Endothelial cell of umbilical vein (primary cell): ENCODE results near the gene FARP1.

Source experiments
- EZH2 ChIP-seq: IDR thresholded peaks from 2 replicates; pipeline ENCODE4 v1.6.1; 2012; ENCODE audit warnings: borderline replicate concordance, low read depth, mild to moderate bottlenecking, moderate library complexity, low read length, inconsistent platforms; ENCODE audit not compliant: severe bottlenecking
- FOS ChIP-seq: IDR thresholded peaks from 2 replicates; pipeline ENCODE4 v1.6.1; 2011; ENCODE audit warnings: mild to moderate bottlenecking, low read length, moderate library complexity, borderline replicate concordance; ENCODE audit not compliant: insufficient read depth
- MYC ChIP-seq: IDR thresholded peaks from one replicate; pipeline ENCODE4 v1.6.1; 2011; ENCODE audit warnings: mild to moderate bottlenecking, low read depth, low read length
- POLR2A ChIP-seq: IDR thresholded peaks from 2 replicates; pipeline ENCODE4 v1.6.1; 2012; ENCODE audit warnings: low read depth, mild to moderate bottlenecking, control low read depth, low read length
- POLR2AphosphoS5 ChIP-seq: IDR thresholded peaks from 2 replicates; pipeline ENCODE4 v1.6.1; 2012; ENCODE audit warnings: low read depth, mild to moderate bottlenecking, control low read depth, low read length, moderate library complexity; ENCODE audit not compliant: insufficient read depth
- TF ChIP-seq, protein P1 (sequence below), 2 donors: IDR thresholded peaks; 1 replicate in 1 of 2; 2 replicates in 1 of 2; pipeline ENCODE4 v1.5.1; 2011; ENCODE audit warnings: low read length in 2 of 2, mild to moderate bottlenecking in 2 of 2, moderate library complexity in 2 of 2, control low read depth in 1 of 2, inconsistent platforms in 1 of 2, low read depth in 1 of 2; ENCODE audit not compliant: insufficient read depth in 1 of 2; ENCODE audit errors: extremely low read depth in 1 of 2
- TF ChIP-seq, protein P2 (sequence below): IDR thresholded peaks from 2 replicates; pipeline ENCODE4 v1.6.1; 2011; ENCODE audit not compliant: insufficient read depth, insufficient read length

DNA sequence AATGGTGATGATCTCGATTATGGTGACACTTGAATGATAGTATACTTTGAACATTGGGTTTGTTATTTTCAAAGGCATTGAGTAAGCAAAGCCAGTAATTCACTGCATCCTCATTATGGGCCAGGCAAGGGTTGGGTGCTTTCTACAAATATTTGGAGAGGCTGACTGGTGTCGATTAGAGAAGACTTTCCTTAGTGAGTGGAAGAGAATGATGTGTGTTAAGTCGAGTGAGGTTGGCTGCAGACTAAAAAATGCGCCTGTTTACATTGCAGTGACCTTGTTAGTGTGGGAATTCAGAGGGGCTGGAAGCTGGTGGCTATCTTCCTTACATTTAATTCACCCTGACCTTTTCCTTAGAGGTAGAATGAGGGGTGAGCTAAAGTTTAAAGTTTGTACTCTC lies 56.6 kb downstream of the FARP1 start:
- TF ChIP-seq, protein P1, sequence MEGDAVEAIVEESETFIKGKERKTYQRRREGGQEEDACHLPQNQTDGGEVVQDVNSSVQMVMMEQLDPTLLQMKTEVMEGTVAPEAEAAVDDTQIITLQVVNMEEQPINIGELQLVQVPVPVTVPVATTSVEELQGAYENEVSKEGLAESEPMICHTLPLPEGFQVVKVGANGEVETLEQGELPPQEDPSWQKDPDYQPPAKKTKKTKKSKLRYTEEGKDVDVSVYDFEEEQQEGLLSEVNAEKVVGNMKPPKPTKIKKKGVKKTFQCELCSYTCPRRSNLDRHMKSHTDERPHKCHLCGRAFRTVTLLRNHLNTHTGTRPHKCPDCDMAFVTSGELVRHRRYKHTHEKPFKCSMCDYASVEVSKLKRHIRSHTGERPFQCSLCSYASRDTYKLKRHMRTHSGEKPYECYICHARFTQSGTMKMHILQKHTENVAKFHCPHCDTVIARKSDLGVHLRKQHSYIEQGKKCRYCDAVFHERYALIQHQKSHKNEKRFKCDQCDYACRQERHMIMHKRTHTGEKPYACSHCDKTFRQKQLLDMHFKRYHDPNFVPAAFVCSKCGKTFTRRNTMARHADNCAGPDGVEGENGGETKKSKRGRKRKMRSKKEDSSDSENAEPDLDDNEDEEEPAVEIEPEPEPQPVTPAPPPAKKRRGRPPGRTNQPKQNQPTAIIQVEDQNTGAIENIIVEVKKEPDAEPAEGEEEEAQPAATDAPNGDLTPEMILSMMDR (IDR thresholded peaks at IDR 0.05; ENCODE audit: extremely low read depth in 1 of 2, insufficient read depth in 1 of 2, low read depth in 1 of 2, low read length in 2 of 2): no peak
- TF ChIP-seq EZH2 (no peak), POLR2AphosphoS5 (no peak), POLR2A (no peak), MYC (no peak), FOS (no peak)
- TF ChIP-seq, protein P2, sequence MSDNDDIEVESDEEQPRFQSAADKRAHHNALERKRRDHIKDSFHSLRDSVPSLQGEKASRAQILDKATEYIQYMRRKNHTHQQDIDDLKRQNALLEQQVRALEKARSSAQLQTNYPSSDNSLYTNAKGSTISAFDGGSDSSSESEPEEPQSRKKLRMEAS: no peak
